Neuronal stem cell (in vitro differentiated cells): ENCODE data around the gene WDPCP.

Source experiments
- DNase-seq: peaks from one replicate; pipeline ENCODE4 v3.0.0-alpha.2; 2013; ENCODE audit warnings: low spot score
- H2AFZ ChIP-seq: one replicate; pipeline ENCODE4 v1.6.1; 2013; ENCODE audit warnings: mild to moderate bottlenecking, low read length, inconsistent platforms
- H2AK5ac ChIP-seq: 2 replicates; pipeline ENCODE4 v1.6.1; 2013; ENCODE audit warnings: low read depth, mild to moderate bottlenecking, inconsistent platforms, low read length, moderate library complexity, mixed read lengths
- H2BK120ac ChIP-seq: 2 replicates; pipeline ENCODE4 v1.6.1; 2013; ENCODE audit warnings: low read depth, mild to moderate bottlenecking, inconsistent platforms, low read length, moderate library complexity, mixed read lengths
- H2BK12ac ChIP-seq: one replicate; pipeline ENCODE4 v1.6.1; 2013; ENCODE audit warnings: low read length, inconsistent platforms
- H2BK15ac ChIP-seq: 2 replicates; pipeline ENCODE4 v1.6.1; 2013; ENCODE audit warnings: mild to moderate bottlenecking, low read length, inconsistent platforms, mixed read lengths
- H2BK5ac ChIP-seq: one replicate; pipeline ENCODE4 v1.6.1; 2013; ENCODE audit warnings: inconsistent platforms, mild to moderate bottlenecking, low read length, moderate library complexity
- H3K14ac ChIP-seq: one replicate; pipeline ENCODE4 v1.6.1; 2013; ENCODE audit warnings: low read length, inconsistent platforms
- H3K18ac ChIP-seq: 2 replicates; pipeline ENCODE4 v1.6.1; 2013; ENCODE audit warnings: low read length, inconsistent platforms
- H3K23ac ChIP-seq: 2 replicates; pipeline ENCODE4 v1.6.1; 2013; ENCODE audit warnings: low read depth, mild to moderate bottlenecking, mixed read lengths, low read length, inconsistent platforms; ENCODE audit not compliant: poor library complexity
- H3K27ac ChIP-seq: replicated peaks from 3 replicates; pipeline ENCODE4 v1.5.1; 2013; ENCODE audit warnings: low read length, inconsistent platforms
- H3K27me3 ChIP-seq, 3 experiments: 2 replicates each; pipeline ENCODE4 v1.6.1; 2013; ENCODE audit warnings: low read length in 3 of 3, mild to moderate bottlenecking in 2 of 3, inconsistent platforms in 1 of 3, low read depth in 1 of 3, mixed read lengths in 1 of 3, moderate library complexity in 1 of 3; ENCODE audit not compliant: control insufficient read depth in 3 of 3, insufficient read depth in 3 of 3
- H3K36me3 ChIP-seq, 2 donors: replicated peaks in 1 of 2; 2 replicates each; pipeline ENCODE4 v1.6.1; 2013; ENCODE audit warnings: low read length in 2 of 2; ENCODE audit not compliant: control insufficient read depth in 2 of 2, insufficient read depth in 2 of 2
- H3K4ac ChIP-seq: 2 replicates; pipeline ENCODE4 v1.6.1; 2013; ENCODE audit warnings: inconsistent platforms, mild to moderate bottlenecking, low read length, moderate library complexity
- H3K4me1 ChIP-seq, 2 donors: 1 replicate in 1 of 2; 2 replicates in 1 of 2; pipeline ENCODE4 v1.6.1; 2013; ENCODE audit warnings: low read length in 2 of 2, low read depth in 1 of 2; ENCODE audit not compliant: control insufficient read depth in 2 of 2, insufficient read depth in 1 of 2
- H3K4me2 ChIP-seq: one replicate; pipeline ENCODE4 v1.6.1; 2013; ENCODE audit warnings: mild to moderate bottlenecking, low read length, inconsistent platforms; ENCODE audit not compliant: insufficient read depth, poor library complexity, severe bottlenecking
- H3K4me3 ChIP-seq, 2 donors: 2 replicates each; pipeline ENCODE4 v1.5.1; 2013; ENCODE audit warnings: low read length in 2 of 2, mild to moderate bottlenecking in 2 of 2, inconsistent platforms in 1 of 2, moderate library complexity in 1 of 2
- H3K79me1 ChIP-seq: one replicate; pipeline ENCODE4 v1.6.1; 2013; ENCODE audit warnings: low read depth, mild to moderate bottlenecking, inconsistent platforms, low read length, moderate library complexity
- H3K9ac ChIP-seq: one replicate; pipeline ENCODE4 v1.6.1; 2013; ENCODE audit warnings: mild to moderate bottlenecking, low read depth, low read length, inconsistent platforms; ENCODE audit not compliant: poor library complexity
- H3K9me3 ChIP-seq, 2 donors: replicated peaks in 1 of 2; 2 replicates each; pipeline versions ENCODE3 to v1.6.1; 2013; ENCODE audit warnings: low read length in 2 of 2, mild to moderate bottlenecking in 2 of 2, inconsistent platforms in 1 of 2, low read depth in 1 of 2, mixed read lengths in 1 of 2, moderate library complexity in 1 of 2; ENCODE audit not compliant: control insufficient read depth in 2 of 2, insufficient read depth in 1 of 2
- H4K8ac ChIP-seq: one replicate; pipeline ENCODE4 v1.6.1; 2013; ENCODE audit warnings: low read depth, mild to moderate bottlenecking, inconsistent platforms, low read length, moderate library complexity
- H4K91ac ChIP-seq: one replicate; pipeline ENCODE4 v1.6.1; 2013; ENCODE audit warnings: low read length, low read depth, mild to moderate bottlenecking, inconsistent platforms; ENCODE audit not compliant: poor library complexity
- WGBS, 2 donors: extraction: QIAGEN DNeasy Blood & Tissue Kit; methylation state at CpG; one replicate each; pipeline ENCODE4 v1.1.7; 2013; ENCODE audit warnings: missing lambda C conversion rate in 2 of 2, mixed read lengths in 1 of 2; ENCODE audit not compliant: insufficient read length in 2 of 2, insufficient replicate concordance in 1 of 2; ENCODE audit errors: extremely low coverage in 2 of 2; 5-methylcytosine and 5-hydroxymethylcytosine counted together

The WDPCP gene

GRCh38 chr2:63591566-63592175 lies 3.4 kb upstream of the WDPCP start:
- H3K9me3 ChIP-seq: no peaks in the 10 kb centered on the region
- H2BK120ac ChIP-seq: no peak overlapping the region
- H4K91ac ChIP-seq: no peak overlapping the region
- no peak for DNase-seq
- no peak overlapping the region for H2BK12ac ChIP-seq
- no peak overlapping the region for H3K18ac ChIP-seq
- no peak overlapping the region for H3K14ac ChIP-seq
- H3K9ac ChIP-seq: no peak overlapping the region
- peaks cover 0 to 12% of the 10 kb centered on the region in 2 donors for H3K4me1 ChIP-seq
- H2BK5ac ChIP-seq: no peak overlapping the region
- H3K27ac ChIP-seq: no peak overlapping the region
- no peak overlapping the region for H4K8ac ChIP-seq
- H3K4me2 ChIP-seq: no peak overlapping the region
- no peak overlapping the region for H3K4me3 ChIP-seq
- no peak overlapping the region for H3K23ac ChIP-seq
- no peaks in the 10 kb centered on the region for H3K27me3 ChIP-seq
- H2BK15ac ChIP-seq: no peak overlapping the region
- no peak overlapping the region for H2AFZ ChIP-seq
- H3K79me1 ChIP-seq: no peaks in the 10 kb centered on the region
- no peak overlapping the region for H3K4ac ChIP-seq
- WGBS, 2 donors: no CpG with 5 or more reads among the region's 3 CpGs
- H3K36me3 ChIP-seq: peaks cover 3 to 65% of the 10 kb centered on the region in 2 donors
- no peak overlapping the region for H2AK5ac ChIP-seq

- no peak overlapping the region for H3K18ac ChIP-seq
- H3K36me3 ChIP-seq: peaks cover 3 to 57% of the 10 kb centered on the region in 2 donors
- no peak overlapping the region for H2AK5ac ChIP-seq
- H3K27ac ChIP-seq: no peak overlapping the region
- no peak overlapping the region for H3K4me3 ChIP-seq
- no peak overlapping the region for H3K4ac ChIP-seq
- H2BK15ac ChIP-seq: no peak overlapping the region
- no peak overlapping the region for H3K14ac ChIP-seq
- H3K4me1 ChIP-seq: peaks cover 0 to 12% of the 10 kb centered on the region in 2 donors
- no peak overlapping the region for H2BK120ac ChIP-seq
- no peak for DNase-seq
- H4K91ac ChIP-seq: no peak overlapping the region
- H3K4me2 ChIP-seq: no peak overlapping the region
- no peak overlapping the region for H2AFZ ChIP-seq
- H3K23ac ChIP-seq: no peak overlapping the region
- WGBS, 2 donors: no CpG with 5 or more reads among the region's 3 CpGs
- H2BK12ac ChIP-seq: no peak overlapping the region
- no peaks in the 10 kb centered on the region for H3K9me3 ChIP-seq
- H3K79me1 ChIP-seq: peaks cover 1% of the 10 kb centered on the region
- H4K8ac ChIP-seq: no peak overlapping the region
- H2BK5ac ChIP-seq: no peak overlapping the region
- H3K9ac ChIP-seq: no peak overlapping the region
- no peaks in the 10 kb centered on the region for H3K27me3 ChIP-seq
These were observed 2.5 kb upstream of the WDPCP start for GRCh38 chr2:63590626-63591408.

- H2BK12ac ChIP-seq: no peak overlapping the region
- no peak overlapping the region for H2BK15ac ChIP-seq
- no peaks in the 10 kb centered on the region for H3K27me3 ChIP-seq
- peak overlapping the region; percentile 89 for H2AFZ ChIP-seq
- H3K4me1 ChIP-seq: peaks cover 0 to 12% of the 10 kb centered on the region in 2 donors
- H3K4me2 ChIP-seq: peak overlapping the region; percentile 53
- no peak for DNase-seq
- H3K79me1 ChIP-seq: peaks cover 1% of the 10 kb centered on the region
- WGBS, 2 donors: no CpG with 5 or more reads among the region's 26 CpGs
- H4K91ac ChIP-seq: no peak overlapping the region
- peak overlapping the region; percentile 74 for H3K27ac ChIP-seq
- H3K18ac ChIP-seq: peak overlapping the region; percentile 71
- H3K36me3 ChIP-seq: peaks cover 0 to 42% of the 10 kb centered on the region in 2 donors
- H3K14ac ChIP-seq: no peak overlapping the region
- H3K4me3 ChIP-seq: peak overlapping the region; percentile 77 to 95
- H3K4ac ChIP-seq: no peak overlapping the region
- no peak overlapping the region for H4K8ac ChIP-seq
- no peaks in the 10 kb centered on the region for H3K9me3 ChIP-seq
- no peak overlapping the region for H2AK5ac ChIP-seq
- H3K9ac ChIP-seq: peak overlapping the region; percentile 67
- peak overlapping the region; percentile 4 for H3K23ac ChIP-seq
- H2BK120ac ChIP-seq: no peak overlapping the region
- no peak overlapping the region for H2BK5ac ChIP-seq
These were observed 1.1 kb upstream of the WDPCP start for GRCh38 chr2:63589148-63589958.
